Left lung (tissue), 10 donors: Measurements from ENCODE around the gene CSNK2B. TPM values are rescaled to one million over a fixed set of nuclear protein-coding genes. Genes with fewer than 3 reads are reported as not detected.

Experiments used
- ATAC-seq: fragments of 200-7000 bp; cut with Tn5 transposase; one replicate; pipeline ENCODE4 v1.9.1; 2020; ENCODE audit warnings: moderate library complexity
- DNase-seq, 4 donors: peaks; one replicate each; pipeline ENCODE4 v3.0.0-alpha.2; 2013 to 2020
- H3K27ac ChIP-seq, 2 donors: fragments of 200-600 bp; sonication (generic) in 1 of 2; one replicate each; pipeline versions ENCODE4 v1.5.0 to v1.8.0; 2020 to 2021
- H3K27me3 ChIP-seq, 2 donors: fragments of 200-600 bp; sonication (generic) in 1 of 2; one replicate each; pipeline versions ENCODE4 v1.5.0 to v1.8.0; 2020 to 2021
- H3K36me3 ChIP-seq, 2 donors: fragments of 200-600 bp; sonication (generic) in 1 of 2; one replicate each; pipeline versions ENCODE4 v1.5.0 to v1.8.0; 2020 to 2021
- H3K4me1 ChIP-seq, 2 donors: fragments of 200-600 bp; one replicate each; pipeline ENCODE4 v1.8.0; 2021
- H3K4me3 ChIP-seq, 2 donors: fragments of 200-600 bp; sonication (generic) in 1 of 2; one replicate each; pipeline versions ENCODE4 v1.5.0 to v1.8.0; 2020 to 2021; ENCODE audit warnings: mild to moderate bottlenecking in 1 of 2
- H3K9me3 ChIP-seq, 2 donors: fragments of 200-600 bp; sonication (generic) in 1 of 2; one replicate each; pipeline versions ENCODE4 v1.5.0 to v1.8.0; 2020 to 2021
- intact Hi-C, 2 donors: fragments of 100-400 bp; cut with DNase I; formaldehyde crosslinking; loops; one replicate each; pipeline versions ENCODE4 v1.11.2 to v1.14.2; 2022
- microRNA-seq, 2 donors: library from miRNA; unstranded; fragments of <30 nt; microRNA quantifications; one replicate each; pipeline ENCODE4, GENCODE V29; 2019
- polyA plus RNA-seq, 6 donors: library from polyadenylated mRNA; unstranded; fragments of 120-200 nt; gene quantifications; one replicate each; pipeline ENCODE4 v1.2.1, GENCODE V29; 2013; ENCODE audit not compliant: insufficient read length in 6 of 6
- total RNA-seq, 2 donors: library from RNA; stranded (reverse); fragmentation: NEBNext Ultra II Directional; extraction: Animal tissue kit (Norgen Biotek cat#: 25700); gene quantifications; one replicate each; pipeline ENCODE4 v1.2.1, GENCODE V29; 2021
- TF ChIP-seq, protein P1 (sequence below), 2 donors: fragments of 200-600 bp; sonication (generic) in 1 of 2; IDR thresholded peaks; one replicate each; pipeline versions ENCODE4 v1.5.0 to v1.8.0; 2021; ENCODE audit warnings: antibody characterized with exemption in 2 of 2
- donor health status: DM: no; HTN: yes; CAD: no.
- donor health status: DM: no; HTN: no; CAD: no.

The CSNK2B gene
- total and polyA plus RNA-seq, 8 donors = 96.6 to 210 (median 191) TPM

GRCh38 chr6:31715022-31715958, 49.4 kb downstream of the CSNK2B start, which contains the start of gene LY6G6D:
TSS of gene LY6G6D (plus strand) at chr6:31715348. CDS start at chr6:31715356, 8 bp downstream.
- DNase-seq = peak in 1 of 4 donors; percentile 66
- no peaks in the 10 kb centered on the region for H3K9me3 ChIP-seq
- TF ChIP-seq, protein P1, sequence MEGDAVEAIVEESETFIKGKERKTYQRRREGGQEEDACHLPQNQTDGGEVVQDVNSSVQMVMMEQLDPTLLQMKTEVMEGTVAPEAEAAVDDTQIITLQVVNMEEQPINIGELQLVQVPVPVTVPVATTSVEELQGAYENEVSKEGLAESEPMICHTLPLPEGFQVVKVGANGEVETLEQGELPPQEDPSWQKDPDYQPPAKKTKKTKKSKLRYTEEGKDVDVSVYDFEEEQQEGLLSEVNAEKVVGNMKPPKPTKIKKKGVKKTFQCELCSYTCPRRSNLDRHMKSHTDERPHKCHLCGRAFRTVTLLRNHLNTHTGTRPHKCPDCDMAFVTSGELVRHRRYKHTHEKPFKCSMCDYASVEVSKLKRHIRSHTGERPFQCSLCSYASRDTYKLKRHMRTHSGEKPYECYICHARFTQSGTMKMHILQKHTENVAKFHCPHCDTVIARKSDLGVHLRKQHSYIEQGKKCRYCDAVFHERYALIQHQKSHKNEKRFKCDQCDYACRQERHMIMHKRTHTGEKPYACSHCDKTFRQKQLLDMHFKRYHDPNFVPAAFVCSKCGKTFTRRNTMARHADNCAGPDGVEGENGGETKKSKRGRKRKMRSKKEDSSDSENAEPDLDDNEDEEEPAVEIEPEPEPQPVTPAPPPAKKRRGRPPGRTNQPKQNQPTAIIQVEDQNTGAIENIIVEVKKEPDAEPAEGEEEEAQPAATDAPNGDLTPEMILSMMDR (IDR thresholded peaks at IDR 0.05) = no peak
- H3K27me3 ChIP-seq = no peaks in the 10 kb centered on the region
- no peaks in the 10 kb centered on the region for H3K36me3 ChIP-seq
- intact Hi-C loops = no loop called here
- peaks cover 0 to 12% of the 10 kb centered on the region in 2 donors for H3K4me1 ChIP-seq
- H3K27ac ChIP-seq = no peak within 1 kb of the TSS
- ATAC-seq = no peak
- H3K4me3 ChIP-seq = no peak within 1 kb of the TSS

DNA sequence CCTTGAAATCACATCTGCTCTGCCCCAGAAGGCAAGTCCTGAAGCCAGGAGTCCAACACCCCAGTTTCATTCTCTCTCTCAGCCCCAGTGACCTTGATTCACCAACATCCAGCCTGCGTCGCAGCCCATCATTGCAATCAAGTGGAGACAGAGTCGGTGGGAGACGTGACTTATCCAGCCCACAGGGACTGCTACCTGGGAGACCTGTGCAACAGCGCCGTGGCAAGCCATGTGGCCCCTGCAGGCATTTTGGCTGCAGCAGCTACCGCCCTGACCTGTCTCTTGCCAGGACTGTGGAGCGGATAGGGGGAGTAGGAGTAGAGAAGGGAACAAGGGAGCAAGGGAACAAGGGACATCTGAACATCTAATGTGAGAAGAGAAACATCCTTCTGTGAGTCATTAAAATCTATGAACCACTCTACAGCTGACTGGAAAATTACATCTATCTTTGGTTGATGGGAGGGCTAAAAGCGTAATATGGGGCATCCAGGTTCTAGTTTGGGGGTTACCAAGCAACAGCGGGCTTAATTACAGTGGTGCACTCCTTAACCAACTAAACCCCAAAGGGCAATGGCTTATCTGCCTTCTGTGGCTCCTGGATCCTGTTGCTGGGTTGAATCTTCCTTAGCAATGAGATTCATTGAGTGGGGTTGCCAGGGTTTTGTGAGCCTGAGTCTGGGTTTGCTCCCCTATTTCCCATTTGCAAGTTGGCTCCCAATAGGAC, 51.8 kb downstream of the CSNK2B start:
- Histone ChIP-seq H3K27ac (no peak overlapping the region), H3K36me3 (no peaks in the 10 kb centered on the region), H3K4me3 (no peak overlapping the region), H3K9me3 (no peaks in the 10 kb centered on the region), H3K4me1 (no peaks in the 10 kb centered on the region), H3K27me3 (no peaks in the 10 kb centered on the region)
- intact Hi-C loops = no loop called here
- ATAC-seq (peak; percentile 25), DNase-seq (no peak)
- TF ChIP-seq, protein P1 (IDR thresholded peaks at IDR 0.05) = no peak

GRCh38 chr6:31718265-31718664, 52.4 kb downstream of the CSNK2B start:
- no peak overlapping the region for H3K27ac ChIP-seq
- no peaks in the 10 kb centered on the region for H3K27me3 ChIP-seq
- no peak overlapping the region for H3K4me3 ChIP-seq
- ATAC-seq (peak; percentile 88), DNase-seq (peak in 1 of 4 donors; percentile 69)
- TF ChIP-seq, protein P1 (IDR thresholded peaks at IDR 0.05) = no peak
- H3K36me3 ChIP-seq = no peaks in the 10 kb centered on the region
- H3K4me1 ChIP-seq = no peaks in the 10 kb centered on the region
- no peaks in the 10 kb centered on the region for H3K9me3 ChIP-seq
- intact Hi-C loops = no loop called here

DNA sequence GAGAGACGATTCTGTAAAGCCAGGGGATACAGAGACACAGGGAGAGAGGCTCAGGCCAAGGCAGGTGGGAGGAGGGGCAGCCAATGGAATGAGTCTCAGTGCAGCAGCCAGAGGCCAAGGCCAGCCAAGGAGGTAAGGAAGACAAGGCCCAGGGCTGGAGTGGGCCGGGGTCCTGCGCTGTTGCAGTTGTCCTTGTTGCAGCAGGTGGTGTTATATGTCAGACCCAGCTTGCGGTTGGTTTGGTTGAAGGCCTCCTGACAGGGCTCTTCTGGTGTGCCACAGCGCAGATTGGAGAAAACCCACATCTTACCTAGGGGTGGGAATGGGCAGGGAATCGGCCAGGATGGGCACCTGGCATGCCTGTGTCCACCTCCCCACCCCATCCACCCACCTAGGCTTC, 53.1 kb downstream of the CSNK2B start:
- Histone ChIP-seq H3K36me3 (no peaks in the 10 kb centered on the region), H3K27ac (peak overlapping the region in 1 of 2 donors; percentile 33), H3K4me3 (no peak overlapping the region), H3K4me1 (no peaks in the 10 kb centered on the region), H3K27me3 (no peaks in the 10 kb centered on the region), H3K9me3 (no peaks in the 10 kb centered on the region)
- ATAC-seq = no peak
- intact Hi-C loops = no loop called here
- DNase-seq = no peak
- TF ChIP-seq, protein P1 (IDR thresholded peaks at IDR 0.05) = no peak

Small RNAs within 50 kb of the gene (microRNA-seq; reads per million reads assigned to microRNA genes)
- 0.68 to 1.7 reads per million in 2 donors for gene MIR4646
- 0 to 0.14 reads per million in 2 donors for gene MIR6832

Other genes with a start within 250 kb of the CSNK2B start
Only the 30 nearest of the 37 such genes appear.
- not detected for gene MCCD1, start 137.1 kb upstream of the CSNK2B start, total RNA-seq
- gene MCCD1, start 137.1 kb upstream of the CSNK2B start, polyA plus RNA-seq = under 1 TPM in 3 of 6 donors, not detected in 3; 0.23 to 0.27 (median 0.24) TPM
- 100 to 1,000 TPM; 201 to 319 TPM for gene DDX39B, start 124.1 kb upstream of the CSNK2B start, total RNA-seq
- gene DDX39B, start 124.1 kb upstream of the CSNK2B start, polyA plus RNA-seq = 100 to 1,000 TPM; 595 to 685 (median 609) TPM
- gene ATP6V1G2, start 119.5 kb upstream of the CSNK2B start, total RNA-seq = 1 to 10 TPM; 1.0 to 1.6 TPM
- 1 to 10 TPM; 2.8 to 6.3 (median 3.4) TPM for gene ATP6V1G2, start 119.5 kb upstream of the CSNK2B start, polyA plus RNA-seq
- gene NFKBIL1, start 118.5 kb upstream of the CSNK2B start, total RNA-seq = 10 to 100 TPM; 15.0 to 17.2 TPM
- gene NFKBIL1, start 118.5 kb upstream of the CSNK2B start, polyA plus RNA-seq = 10 to 100 TPM; 18.5 to 25.4 (median 19.0) TPM
- under 1 TPM; 0.17 to 0.65 TPM for gene LTA, start 93.8 kb upstream of the CSNK2B start, total RNA-seq
- gene LTA, start 93.8 kb upstream of the CSNK2B start, polyA plus RNA-seq = under 1 TPM; 0.33 to 0.48 (median 0.39) TPM
- gene TNF, start 90.5 kb upstream of the CSNK2B start, total RNA-seq = 10 to 100 TPM in 1 of 2 donors, under 1 TPM in 1; 0.29 to 10.4 TPM
- gene TNF, start 90.5 kb upstream of the CSNK2B start, polyA plus RNA-seq = under 1 TPM in 5 of 6 donors, not detected in 1; 0.19 to 0.63 (median 0.26) TPM
- gene LTB, start 83.7 kb upstream of the CSNK2B start, total RNA-seq = 10 to 100 TPM; 10.3 to 13.7 TPM
- 1 to 10 TPM; 1.5 to 3.8 (median 2.8) TPM for gene LTB, start 83.7 kb upstream of the CSNK2B start, polyA plus RNA-seq
- 10 to 100 TPM; 32.7 to 95.1 TPM for gene LST1, start 79.8 kb upstream of the CSNK2B start, total RNA-seq
- gene LST1, start 79.8 kb upstream of the CSNK2B start, polyA plus RNA-seq = 1 to 10 TPM; 4.4 to 8.3 (median 7.2) TPM
- gene NCR3, start 73.1 kb upstream of the CSNK2B start, total RNA-seq = 1 to 10 TPM in 1 of 2 donors, under 1 TPM in 1; 0.67 to 1.5 TPM
- gene NCR3, start 73.1 kb upstream of the CSNK2B start, polyA plus RNA-seq = under 1 TPM in 4 of 6 donors, not detected in 2; 0.26 to 0.89 (median 0.45) TPM
- gene AIF1, start 50.8 kb upstream of the CSNK2B start, total RNA-seq = 10 to 100 TPM; 38.5 to 96.4 TPM
- gene AIF1, start 50.8 kb upstream of the CSNK2B start, polyA plus RNA-seq = 10 to 100 TPM; 17.9 to 25.4 (median 20.5) TPM
- gene PRRC2A, start 45.4 kb upstream of the CSNK2B start, total RNA-seq = 100 to 1,000 TPM; 130 to 151 TPM
- gene PRRC2A, start 45.4 kb upstream of the CSNK2B start, polyA plus RNA-seq = 100 to 1,000 TPM; 150 to 201 (median 176) TPM
- gene BAG6, start 13.4 kb upstream of the CSNK2B start, total RNA-seq = 100 to 1,000 TPM; 243 to 278 TPM
- 100 to 1,000 TPM; 211 to 252 (median 226) TPM for gene BAG6, start 13.4 kb upstream of the CSNK2B start, polyA plus RNA-seq
- gene APOM, start 10.2 kb upstream of the CSNK2B start, total RNA-seq = 1 to 10 TPM; 1.0 to 1.5 TPM
- gene APOM, start 10.2 kb upstream of the CSNK2B start, polyA plus RNA-seq = 1 to 10 TPM; 4.6 to 8.0 (median 6.4) TPM
- 10 to 100 TPM; 21.9 to 23.8 TPM for gene C6orf47, start 5.3 kb upstream of the CSNK2B start, total RNA-seq
- 10 to 100 TPM; 15.3 to 19.8 (median 17.4) TPM for gene C6orf47, start 5.3 kb upstream of the CSNK2B start, polyA plus RNA-seq
- 10 to 100 TPM; 10.3 to 13.2 TPM for gene GPANK1, start 1.1 kb upstream of the CSNK2B start, total RNA-seq
- gene GPANK1, start 1.1 kb upstream of the CSNK2B start, polyA plus RNA-seq = 10 to 100 TPM; 18.0 to 22.8 (median 22.2) TPM
- gene LY6G5B, start 3.9 kb downstream of the CSNK2B start, total RNA-seq = 10 to 100 TPM in 1 of 2 donors, 1 to 10 TPM in 1; 6.9 to 13.6 TPM
- gene LY6G5B, start 3.9 kb downstream of the CSNK2B start, polyA plus RNA-seq = 10 to 100 TPM; 25.2 to 41.0 (median 35.8) TPM
- 1 to 10 TPM; 3.1 to 5.9 TPM for gene LY6G5C, start 15.0 kb downstream of the CSNK2B start, total RNA-seq
- gene LY6G5C, start 15.0 kb downstream of the CSNK2B start, polyA plus RNA-seq = 1 to 10 TPM; 2.9 to 6.3 (median 3.7) TPM
- 10 to 100 TPM; 53.6 to 58.6 TPM for gene ABHD16A, start 37.2 kb downstream of the CSNK2B start, total RNA-seq
- 10 to 100 TPM; 55.7 to 63.9 (median 58.6) TPM for gene ABHD16A, start 37.2 kb downstream of the CSNK2B start, polyA plus RNA-seq
- 1 to 10 TPM in 1 of 2 donors, not detected in 1; 1.4 TPM for gene LY6G6F, start 40.8 kb downstream of the CSNK2B start, total RNA-seq
- 1 to 10 TPM in 4 of 6 donors, under 1 TPM in 2; 0.53 to 1.8 (median 1.2) TPM for gene LY6G6F, start 40.8 kb downstream of the CSNK2B start, polyA plus RNA-seq
- not detected for gene LY6G6D, start 49.3 kb downstream of the CSNK2B start, total RNA-seq
- gene LY6G6D, start 49.3 kb downstream of the CSNK2B start, polyA plus RNA-seq = under 1 TPM in 1 of 6 donors, not detected in 5; 0.57 TPM
- gene LY6G6C, start 55.7 kb downstream of the CSNK2B start, total RNA-seq = not detected
- under 1 TPM; 0.17 to 0.75 (median 0.43) TPM for gene LY6G6C, start 55.7 kb downstream of the CSNK2B start, polyA plus RNA-seq
- 1 to 10 TPM; 1.2 to 1.9 TPM for gene MPIG6B, start 57.3 kb downstream of the CSNK2B start, total RNA-seq
- gene MPIG6B, start 57.3 kb downstream of the CSNK2B start, polyA plus RNA-seq = 1 to 10 TPM; 2.8 to 3.5 (median 3.0) TPM
- 10 to 100 TPM; 70.2 to 77.3 TPM for gene DDAH2, start 63.2 kb downstream of the CSNK2B start, total RNA-seq
- 100 to 1,000 TPM; 139 to 199 (median 175) TPM for gene DDAH2, start 63.2 kb downstream of the CSNK2B start, polyA plus RNA-seq
- 100 to 1,000 TPM; 283 to 465 TPM for gene CLIC1, start 70.5 kb downstream of the CSNK2B start, total RNA-seq
- gene CLIC1, start 70.5 kb downstream of the CSNK2B start, polyA plus RNA-seq = 100 to 1,000 TPM; 226 to 279 (median 261) TPM
- gene MSH5, start 73.9 kb downstream of the CSNK2B start, total RNA-seq = 10 to 100 TPM in 1 of 2 donors, 1 to 10 TPM in 1; 9.7 to 20.0 TPM
- gene MSH5, start 73.9 kb downstream of the CSNK2B start, polyA plus RNA-seq = 10 to 100 TPM; 34.4 to 49.8 (median 39.1) TPM
- gene SAPCD1, start 96.6 kb downstream of the CSNK2B start, total RNA-seq = 1 to 10 TPM; 1.3 to 3.9 TPM
- gene SAPCD1, start 96.6 kb downstream of the CSNK2B start, polyA plus RNA-seq = 10 to 100 TPM in 2 of 6 donors, 1 to 10 TPM in 4; 6.5 to 11.1 (median 8.2) TPM
- gene VWA7, start 111.2 kb downstream of the CSNK2B start, total RNA-seq = 1 to 10 TPM; 4.6 to 5.0 TPM
- 1 to 10 TPM; 1.4 to 3.8 (median 2.2) TPM for gene VWA7, start 111.2 kb downstream of the CSNK2B start, polyA plus RNA-seq
- gene VARS1, start 129.7 kb downstream of the CSNK2B start, total RNA-seq = 100 to 1,000 TPM in 1 of 2 donors, 10 to 100 TPM in 1; 43.6 to 103 TPM
- gene VARS1, start 129.7 kb downstream of the CSNK2B start, polyA plus RNA-seq = 10 to 100 TPM; 38.4 to 61.7 (median 46.6) TPM
- gene LSM2, start 140.9 kb downstream of the CSNK2B start, total RNA-seq = 10 to 100 TPM; 38.7 to 51.5 TPM
- 10 to 100 TPM; 79.4 to 88.5 (median 83.6) TPM for gene LSM2, start 140.9 kb downstream of the CSNK2B start, polyA plus RNA-seq
- gene HSPA1L, start 149.2 kb downstream of the CSNK2B start, total RNA-seq = 1 to 10 TPM in 1 of 2 donors, under 1 TPM in 1; 0.99 to 1.2 TPM
- gene HSPA1L, start 149.2 kb downstream of the CSNK2B start, polyA plus RNA-seq = 1 to 10 TPM; 2.8 to 4.4 (median 3.4) TPM